Keratinocyte (primary cell): ENCODE results near the gene TUBA1B. TPM values are rescaled to one million over a fixed set of nuclear protein-coding genes. Genes with fewer than 3 reads are reported as not detected.

Experiments
- DNase-seq: peaks from one replicate; pipeline ENCODE4 v3.0.0-alpha.2; 2011; ENCODE audit warnings: low read depth, missing footprints, low spot score
- FAIRE-seq: peaks from 2 replicates; lab custom pipeline; 2011; peaks lifted over from hg19 to GRCh38; lab: Jason Lieb, UNC
- H2AFZ ChIP-seq: 2 replicates; pipeline ENCODE4 v1.6.0; 2012; ENCODE audit warnings: low read length, control low read depth, inconsistent platforms; ENCODE audit not compliant: control insufficient read depth
- H3K27ac ChIP-seq: 2 replicates; pipeline ENCODE4 v1.5.1; 2011; ENCODE audit warnings: low read length; ENCODE audit not compliant: control insufficient read depth, insufficient read depth
- H3K27me3 ChIP-seq: 3 replicates; pipeline ENCODE4 v1.6.0; 2011; ENCODE audit warnings: low read length; ENCODE audit not compliant: control insufficient read depth, insufficient read depth; ENCODE audit errors: extremely low read depth
- H3K36me3 ChIP-seq, 2 experiments: 2 replicates in 1 of 2; 3 replicates in 1 of 2; pipeline ENCODE4 v1.5.1; 2011; ENCODE audit warnings: low read length in 2 of 2, mild to moderate bottlenecking in 1 of 2; ENCODE audit not compliant: control insufficient read depth in 2 of 2, insufficient read depth in 2 of 2; ENCODE audit errors: extremely low read depth in 1 of 2
- H3K4me1 ChIP-seq: 3 replicates; pipeline ENCODE4 v1.5.1; 2011; ENCODE audit warnings: low read length; ENCODE audit not compliant: control insufficient read depth, insufficient read depth; ENCODE audit errors: extremely low read depth
- H3K4me2 ChIP-seq: 3 replicates; pipeline ENCODE4 v1.6.0; 2011; ENCODE audit warnings: low read depth, low read length; ENCODE audit not compliant: control insufficient read depth, insufficient read depth; ENCODE audit errors: extremely low read depth
- H3K4me3 ChIP-seq, 3 experiments: fragments of 200-600 bp in 1 of 3; sonication (generic) in 1 of 3; 2 replicates in 2 of 3; 3 replicates in 1 of 3; pipeline ENCODE4 v1.5.1; 2011 to 2016; ENCODE audit warnings: low read length in 3 of 3, mild to moderate bottlenecking in 3 of 3, control low read depth in 2 of 3, inconsistent platforms in 1 of 3, low read depth in 1 of 3, mixed read lengths in 1 of 3, mixed run types in 1 of 3, moderate library complexity in 1 of 3; ENCODE audit not compliant: control insufficient read depth in 2 of 3, insufficient read depth in 2 of 3; ENCODE audit errors: extremely low read depth in 1 of 3
- H3K79me2 ChIP-seq: 2 replicates; pipeline ENCODE4 v1.6.0; 2012; ENCODE audit warnings: low read length; ENCODE audit not compliant: control insufficient read depth, insufficient read depth
- H3K9ac ChIP-seq: 3 replicates; pipeline ENCODE4 v1.6.0; 2011; ENCODE audit warnings: low read length; ENCODE audit not compliant: control insufficient read depth, insufficient read depth; ENCODE audit errors: extremely low read depth
- H3K9me1 ChIP-seq: 3 replicates; pipeline ENCODE4 v1.6.0; 2011; ENCODE audit warnings: low read length; ENCODE audit not compliant: control insufficient read depth, insufficient read depth; ENCODE audit errors: extremely low read depth
- H3K9me3 ChIP-seq: 2 replicates; pipeline ENCODE4 v1.5.1; 2012; ENCODE audit warnings: low read depth, low read length; ENCODE audit not compliant: control insufficient read depth
- H4K20me1 ChIP-seq: 3 replicates; pipeline ENCODE4 v1.6.0; 2011; ENCODE audit warnings: low read length; ENCODE audit not compliant: control insufficient read depth, insufficient read depth; ENCODE audit errors: extremely low read depth
- EZH2 ChIP-seq: IDR thresholded peaks from one replicate; pipeline ENCODE4 v1.6.1; 2012; ENCODE audit warnings: inconsistent platforms, mild to moderate bottlenecking, low read length, moderate library complexity
- dilution Hi-C: fragments of 300-500 bp; cut with MboI; formaldehyde crosslinking; loops from one replicate; pipeline ENCODE4 v1.7.0; 2020; ENCODE audit warnings: low sequenced_read_pairs; ENCODE audit not compliant: extremely low pct_ligation_motif_present
- polyA plus RNA-seq, 5 experiments: library from polyadenylated mRNA; depleted of rRNA in 3 of 5; stranded (reverse) in 3 of 5; stranded (forward) in 1 of 5; unstranded in 1 of 5; fragments of >200 nt; gene quantifications; 1 replicate in 1 of 5; 2 replicates in 3 of 5; 3 replicates in 1 of 5; pipeline versions ENCODE4 v1.2.1 to v1.2.3, GENCODE V29; 2011 to 2012; ENCODE audit warnings: missing spikeins in 2 of 5, low read depth in 1 of 5, low replicate concordance in 1 of 5
- TF ChIP-seq, protein P1 (sequence below), 3 experiments: IDR thresholded peaks in 1 of 3; conservative IDR thresholded peaks in 1 of 3; optimal IDR thresholded peaks in 1 of 3; 2 replicates in 2 of 3; 3 replicates in 1 of 3; pipeline versions ENCODE3 to v1.5.1; 2011; ENCODE audit warnings: low read length in 3 of 3, mild to moderate bottlenecking in 3 of 3, moderate library complexity in 2 of 3, control low read depth in 1 of 3, inconsistent platforms in 1 of 3; ENCODE audit not compliant: insufficient read depth in 2 of 3; ENCODE audit errors: extremely low read depth in 1 of 3

TUBA1B gene
- polyA plus RNA-seq, 1 donor (not counting 4 experiments of a cell fraction or from before 2014, with no cell fraction given), result 2,055 TPM

GRCh38 chr12:49094975-49095365 lies 36.2 kb downstream of the TUBA1B start:
- DNase-seq, result no peak
- TF ChIP-seq, protein P1, sequence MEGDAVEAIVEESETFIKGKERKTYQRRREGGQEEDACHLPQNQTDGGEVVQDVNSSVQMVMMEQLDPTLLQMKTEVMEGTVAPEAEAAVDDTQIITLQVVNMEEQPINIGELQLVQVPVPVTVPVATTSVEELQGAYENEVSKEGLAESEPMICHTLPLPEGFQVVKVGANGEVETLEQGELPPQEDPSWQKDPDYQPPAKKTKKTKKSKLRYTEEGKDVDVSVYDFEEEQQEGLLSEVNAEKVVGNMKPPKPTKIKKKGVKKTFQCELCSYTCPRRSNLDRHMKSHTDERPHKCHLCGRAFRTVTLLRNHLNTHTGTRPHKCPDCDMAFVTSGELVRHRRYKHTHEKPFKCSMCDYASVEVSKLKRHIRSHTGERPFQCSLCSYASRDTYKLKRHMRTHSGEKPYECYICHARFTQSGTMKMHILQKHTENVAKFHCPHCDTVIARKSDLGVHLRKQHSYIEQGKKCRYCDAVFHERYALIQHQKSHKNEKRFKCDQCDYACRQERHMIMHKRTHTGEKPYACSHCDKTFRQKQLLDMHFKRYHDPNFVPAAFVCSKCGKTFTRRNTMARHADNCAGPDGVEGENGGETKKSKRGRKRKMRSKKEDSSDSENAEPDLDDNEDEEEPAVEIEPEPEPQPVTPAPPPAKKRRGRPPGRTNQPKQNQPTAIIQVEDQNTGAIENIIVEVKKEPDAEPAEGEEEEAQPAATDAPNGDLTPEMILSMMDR (optimal IDR thresholded peaks at IDR 0.05 in 1 of 3, IDR thresholded peaks at IDR 0.05 in 1 of 3, conservative IDR thresholded peaks at IDR 0.05 in 1 of 3; ENCODE audit: extremely low read depth in 1 of 3, insufficient read depth in 2 of 3, low read length in 3 of 3), result no peak
- no peak for TF ChIP-seq EZH2
- no peaks in the 10 kb centered on the region for H4K20me1 ChIP-seq
- no peaks in the 10 kb centered on the region for H3K79me2 ChIP-seq
- no peak for FAIRE-seq
- H3K27me3 ChIP-seq, result peaks cover 56% of the 10 kb centered on the region
- no peak overlapping the region for H2AFZ ChIP-seq
- no peaks in the 10 kb centered on the region for H3K9me3 ChIP-seq
- H3K36me3 ChIP-seq, result peaks cover 7 to 14% of the 10 kb centered on the region in 2 experiments
- H3K4me2 ChIP-seq, result no peak overlapping the region
- H3K4me3 ChIP-seq, result no peak overlapping the region
- dilution Hi-C loops, result no loop called here
- no peak overlapping the region for H3K9ac ChIP-seq
- H3K9me1 ChIP-seq, result no peaks in the 10 kb centered on the region
- H3K4me1 ChIP-seq, result peaks cover 12% of the 10 kb centered on the region
- H3K27ac ChIP-seq, result no peak overlapping the region

GRCh38 chr12:49094160-49094974 lies 36.8 kb downstream of the TUBA1B start, which contains the start of gene DHH:
Gene DHH, minus strand, starts transcription at chr12:49094801. Its CDS starts 289 bp downstream, at chr12:49094512.
- dilution Hi-C loops, result no loop called here
- Histone ChIP-seq H3K9me3 (no peaks in the 10 kb centered on the region), H4K20me1 (no peaks in the 10 kb centered on the region), H3K4me2 (peak within 1 kb of the TSS; percentile 41), H3K79me2 (no peaks in the 10 kb centered on the region), H2AFZ (no peak within 1 kb of the TSS), H3K27me3 (peaks cover 62% of the 10 kb centered on the region), H3K4me3 (peak within 1 kb of the TSS in 2 of 3 experiments; percentile 12 to 13), H3K4me1 (peaks cover 14% of the 10 kb centered on the region), H3K9ac (no peak within 1 kb of the TSS), H3K27ac (no peak within 1 kb of the TSS), H3K36me3 (peaks cover 7 to 11% of the 10 kb centered on the region in 2 experiments), H3K9me1 (no peaks in the 10 kb centered on the region)
- FAIRE-seq (no peak), DNase-seq (no peak)
- peak; percentile 92 for TF ChIP-seq EZH2
- TF ChIP-seq, protein P1 (optimal IDR thresholded peaks at IDR 0.05 in 1 of 3, IDR thresholded peaks at IDR 0.05 in 1 of 3, conservative IDR thresholded peaks at IDR 0.05 in 1 of 3; ENCODE audit: extremely low read depth in 1 of 3, insufficient read depth in 2 of 3, low read length in 3 of 3), result no peak
